GM21717 (cell line): ENCODE data around the gene TIAM2.
"Not testable (repeated sequence)": the region's sequence is repeated elsewhere in the genome, so short reads cannot be mapped to it uniquely, and the experiment has no call there.

ENCODE experiments used
- ATAC-seq: cut with Tn5 transposase; IDR thresholded peaks from one replicate; pipeline ENCODE4 v1.9.1; 2021; ENCODE audit warnings: mild to moderate bottlenecking, moderate library complexity; ENCODE audit not compliant: unreplicated experiment

TIAM2 gene

DNA sequence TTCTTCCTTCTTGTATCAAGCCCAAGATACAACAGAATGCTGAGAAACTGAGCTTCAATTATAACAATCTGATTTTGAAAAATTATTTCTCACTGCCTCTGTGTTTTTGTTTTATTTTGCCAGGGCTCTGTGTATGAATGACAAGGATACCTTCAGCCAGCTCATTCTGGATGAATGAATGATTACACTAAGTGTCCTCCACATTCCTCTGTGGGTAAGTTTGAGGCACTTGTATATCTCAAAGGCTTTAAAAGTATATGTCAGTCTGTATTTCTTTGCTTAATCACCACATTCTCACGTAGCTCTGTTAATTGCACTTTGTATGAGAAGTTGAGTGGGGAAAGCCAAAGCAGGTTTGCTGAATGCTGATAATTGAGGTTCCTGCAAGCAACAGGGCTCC, 95.1 kb downstream of the TIAM2 start:
- ATAC-seq: no peak

DNA sequence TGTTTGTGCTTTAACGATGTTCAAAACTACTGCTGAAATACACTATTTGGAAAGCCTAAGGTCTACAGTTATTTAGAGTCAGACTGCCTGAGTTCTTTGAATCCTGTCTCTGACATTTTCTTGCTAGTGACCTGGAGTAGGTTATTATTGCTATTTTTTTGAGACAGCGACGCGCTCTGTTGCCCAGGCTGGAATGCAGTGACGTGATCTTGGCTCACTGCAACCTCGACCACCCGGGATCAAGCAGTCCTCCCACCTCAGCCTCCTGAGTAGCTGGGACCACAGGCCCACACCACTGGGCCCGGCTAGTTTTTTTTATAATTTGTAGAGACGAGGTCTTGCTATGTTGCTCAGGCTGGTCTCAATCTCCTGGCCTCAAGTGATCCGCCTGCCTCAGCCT, 96.6 kb downstream of the TIAM2 start:
- ATAC-seq: no peak

DNA sequence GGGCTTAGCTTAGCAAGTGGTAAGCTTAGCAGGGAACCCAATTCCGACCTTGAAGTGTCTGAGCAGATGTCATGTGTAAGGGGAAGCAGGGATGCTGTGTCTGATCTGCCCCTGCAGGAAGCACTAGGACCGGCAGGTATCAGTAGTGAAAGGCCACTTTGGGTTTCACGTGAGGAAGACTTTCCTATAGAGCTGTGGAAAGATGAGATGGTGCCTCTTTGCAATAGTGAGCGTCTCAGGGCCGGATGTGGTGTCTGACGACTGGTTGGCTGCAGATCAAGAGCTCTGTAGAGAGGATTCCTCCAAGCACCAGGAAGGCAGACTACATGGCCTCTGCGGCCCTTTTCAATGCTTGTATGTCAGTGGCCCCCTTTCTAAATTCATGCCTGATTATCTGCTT, 98.3 kb downstream of the TIAM2 start:
- no peak for ATAC-seq

DNA sequence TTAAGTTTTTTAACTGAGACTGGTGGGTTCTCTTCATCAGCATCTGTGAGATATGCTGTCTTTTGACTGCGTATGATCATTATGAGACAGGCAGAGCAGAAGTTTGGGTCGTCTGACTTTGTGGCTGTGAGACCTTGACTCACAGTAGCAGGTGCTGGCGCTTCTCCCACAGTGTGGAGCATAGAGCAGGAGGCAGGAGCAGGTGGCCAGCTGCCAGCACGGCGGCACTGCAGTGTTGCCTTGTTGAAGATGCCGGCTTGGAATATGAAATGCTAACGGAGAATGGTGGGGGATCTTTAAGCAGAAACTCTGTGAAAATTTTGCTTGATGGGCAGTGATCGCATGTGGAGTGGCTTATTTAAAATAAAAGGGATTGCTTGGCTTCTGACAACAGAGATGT, 105.0 kb downstream of the TIAM2 start:
- no peak for ATAC-seq

DNA sequence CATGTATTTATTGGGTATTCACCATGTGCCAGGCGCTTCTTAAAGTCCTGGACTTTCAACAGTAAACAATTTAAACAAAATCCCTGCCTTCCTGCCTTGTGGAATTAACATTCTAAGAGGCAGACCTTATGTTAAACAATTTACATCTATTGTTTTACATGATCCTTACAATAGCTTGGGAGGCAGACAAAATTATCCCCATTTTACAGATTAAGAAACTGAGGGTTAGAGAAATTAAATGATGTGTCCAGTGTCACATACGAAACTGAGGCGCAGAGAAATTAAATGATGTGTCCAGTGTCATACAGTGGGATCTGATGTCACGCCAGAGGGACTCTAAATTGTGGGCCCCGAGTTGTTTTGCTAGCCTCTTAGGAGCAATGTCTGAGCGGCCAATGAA, 105.5 kb downstream of the TIAM2 start:
- ATAC-seq: no peak

DNA sequence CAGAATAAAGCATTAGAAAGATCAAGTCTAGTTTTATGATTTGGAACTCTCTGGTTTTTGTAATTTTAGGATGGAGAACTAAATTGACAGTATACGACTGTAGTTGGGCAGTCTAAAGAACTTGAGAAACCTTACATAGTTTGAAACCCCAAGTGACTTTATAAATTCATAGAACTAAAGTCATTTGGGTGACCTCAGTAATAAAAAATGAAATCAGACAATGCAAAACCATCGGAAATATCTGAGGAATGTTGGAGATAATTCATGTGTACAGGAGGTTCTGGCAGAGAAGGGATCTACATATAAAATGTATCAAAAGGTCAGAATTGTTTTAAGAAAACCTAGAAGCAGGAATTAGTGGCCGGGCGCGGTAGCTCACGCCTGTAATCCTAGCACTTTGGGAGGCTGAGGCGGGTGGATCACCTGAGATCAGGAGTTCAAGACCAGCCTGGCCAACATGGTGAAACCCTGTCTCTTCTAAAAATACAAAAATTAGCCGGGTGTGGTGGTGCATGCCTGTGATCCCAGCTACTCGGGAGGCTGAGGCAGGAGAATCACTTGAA, 108.0 kb downstream of the TIAM2 start:
- ATAC-seq: not testable (repeated sequence)

DNA sequence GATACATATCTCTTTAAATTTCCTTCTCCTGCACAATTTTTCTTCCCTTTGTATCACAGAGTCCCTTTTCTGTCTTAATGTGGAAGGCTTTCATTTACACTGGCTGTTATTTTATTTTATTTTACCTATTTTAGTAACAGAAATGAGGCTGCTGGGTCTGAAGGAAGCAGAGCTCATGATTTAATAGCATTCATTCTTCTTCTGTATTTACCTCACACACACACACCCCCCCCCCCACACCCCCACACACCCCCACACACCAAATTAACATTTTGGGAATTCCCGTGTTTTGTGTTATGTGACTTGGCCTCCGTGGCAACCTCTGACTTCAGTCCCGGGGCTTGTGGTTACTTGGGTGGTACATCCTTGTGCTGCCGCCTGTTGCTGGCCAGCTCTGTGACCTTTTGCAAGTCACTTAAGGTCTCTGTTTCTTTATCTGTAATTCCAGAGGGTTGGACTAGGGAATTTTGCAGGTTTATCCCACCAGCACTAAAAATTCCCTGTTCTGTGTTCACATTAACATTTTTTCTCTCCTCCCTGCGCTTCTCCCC, 108.8 kb downstream of the TIAM2 start:
- no peak for ATAC-seq

DNA sequence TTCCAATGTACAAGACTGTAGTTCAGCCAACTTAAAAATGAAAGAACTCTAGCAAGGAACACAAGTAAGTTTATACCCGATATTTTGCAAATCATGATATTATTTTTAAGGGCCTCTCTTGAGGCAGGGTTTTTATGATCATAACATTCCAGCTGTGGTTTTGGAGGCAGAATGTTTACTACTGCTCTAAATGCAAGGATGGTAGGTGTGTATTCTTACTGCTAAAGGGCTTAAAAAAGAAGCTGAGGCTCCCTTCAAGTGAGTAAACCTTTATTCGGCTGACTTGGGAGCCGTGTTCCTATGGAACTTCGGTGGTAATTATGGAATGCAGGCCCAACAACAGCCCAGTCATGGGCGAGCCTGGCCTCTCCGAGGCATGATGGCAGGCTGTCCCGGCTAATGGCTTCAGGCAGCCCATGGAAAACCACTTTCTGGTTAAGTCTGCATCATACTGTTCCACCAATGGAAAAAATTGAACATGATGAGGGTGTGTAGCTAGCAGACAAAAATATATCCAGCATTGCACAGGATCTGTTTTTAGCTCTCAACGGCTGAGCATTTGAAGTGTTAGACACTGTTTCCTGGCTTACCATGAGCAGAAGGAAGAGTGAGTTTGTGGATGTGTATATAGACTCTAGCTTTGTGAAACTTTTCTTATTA, 111.5 kb downstream of the TIAM2 start:
- ATAC-seq: no peak

DNA sequence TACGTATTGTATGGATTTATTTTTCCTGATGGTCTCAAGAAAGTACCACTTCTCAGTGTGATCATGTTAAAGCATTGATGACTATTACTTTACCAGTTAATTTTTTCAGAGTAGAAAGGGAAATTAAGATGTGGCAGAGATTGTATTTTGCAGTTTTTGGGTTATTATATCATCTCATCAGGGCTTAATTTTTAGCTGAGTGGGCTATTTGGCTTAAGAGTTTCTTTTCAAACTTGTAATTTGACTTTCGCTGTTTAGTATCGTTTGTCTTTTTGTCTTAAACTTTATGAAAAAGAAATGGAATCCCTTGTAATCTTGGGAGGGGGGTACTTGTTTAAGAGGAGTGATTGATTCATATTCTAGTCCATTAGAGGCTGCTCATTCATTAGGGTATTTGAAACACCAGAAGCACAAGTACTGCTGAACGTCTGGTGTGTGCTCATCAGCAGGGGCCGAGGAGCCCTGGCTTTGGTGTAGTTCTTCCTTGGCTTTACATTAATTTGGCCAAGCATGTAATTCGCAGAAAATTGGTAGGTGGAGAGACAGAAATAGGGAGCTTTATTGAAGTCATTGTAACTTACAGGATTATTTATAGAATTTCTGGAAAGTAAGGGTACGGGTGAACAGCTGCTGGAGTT, 112.4 kb downstream of the TIAM2 start:
- ATAC-seq: no peak

DNA sequence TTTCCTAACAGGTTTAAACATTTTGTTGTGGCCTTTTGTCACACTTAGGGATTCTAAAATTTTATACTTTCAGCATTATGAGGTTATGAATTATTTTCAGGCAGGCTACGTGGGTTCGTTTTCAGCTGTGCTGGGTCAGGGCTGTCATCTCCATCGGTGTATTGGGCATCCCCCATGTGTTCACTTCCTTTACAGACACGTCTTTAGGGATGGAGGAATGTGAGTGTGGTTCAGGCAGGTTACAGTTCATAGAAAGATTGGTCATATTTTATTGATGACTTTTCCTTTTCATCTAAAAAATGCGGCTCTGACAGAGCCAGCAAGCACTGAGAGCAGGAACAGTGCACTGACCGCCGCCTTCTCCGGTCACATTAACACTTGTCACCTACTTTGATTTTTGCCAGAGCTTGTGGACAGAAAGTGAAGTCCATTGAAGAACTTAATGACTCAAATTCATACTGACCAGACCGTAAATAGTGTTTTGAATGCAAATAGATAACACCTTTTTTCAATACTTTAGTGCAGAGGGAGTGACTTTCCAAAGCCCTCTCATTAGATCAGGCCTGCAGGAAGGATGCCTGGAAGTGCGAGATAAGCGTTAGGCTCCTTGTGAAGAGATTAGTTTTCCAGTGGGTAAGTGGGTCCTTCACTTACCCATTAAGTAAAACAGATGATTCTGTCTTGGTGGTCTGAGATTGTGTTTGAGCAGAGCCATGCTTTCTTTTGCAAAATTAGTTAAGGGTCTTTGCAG, 113.1 kb downstream of the TIAM2 start:
- no peak for ATAC-seq

DNA sequence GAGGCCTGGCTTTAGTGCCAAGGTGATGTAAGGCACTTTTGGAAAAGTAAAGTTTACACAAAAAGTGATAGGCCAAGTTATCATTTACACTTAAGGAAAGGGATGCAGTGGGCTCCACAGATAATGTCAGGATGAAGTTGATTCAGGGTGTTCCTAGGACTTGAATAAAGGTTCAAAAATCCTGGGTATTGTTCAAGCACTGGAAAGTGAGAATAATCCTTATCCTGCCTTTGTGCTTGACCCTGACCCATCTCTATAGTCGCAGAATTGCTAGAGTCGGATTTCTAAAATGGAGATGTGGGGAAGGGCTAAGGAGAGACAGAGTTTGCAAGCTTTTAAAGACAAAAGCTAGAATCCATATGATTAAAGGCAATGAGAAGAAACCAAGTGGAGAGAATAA, 115.6 kb downstream of the TIAM2 start:
- ATAC-seq: no peak

DNA sequence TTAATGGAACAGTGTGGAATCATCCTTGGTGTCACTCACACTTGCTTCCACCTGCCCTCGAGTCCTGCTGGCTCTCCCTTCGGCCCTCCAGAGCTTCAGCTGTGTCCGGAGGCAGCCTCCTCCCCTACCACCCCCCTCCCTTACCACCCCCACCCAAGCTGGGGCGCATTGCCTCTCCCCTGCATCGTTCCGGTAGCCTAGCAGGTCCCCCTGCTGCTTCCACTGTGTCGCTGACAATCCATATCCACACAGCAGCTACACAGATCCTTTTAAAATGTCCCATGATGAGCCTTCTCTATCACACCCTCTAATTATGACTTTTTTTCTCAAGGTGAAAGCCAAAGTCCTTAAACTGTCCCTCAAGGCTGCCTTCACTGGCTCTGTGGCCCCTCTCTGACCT, 117.6 kb downstream of the TIAM2 start:
- no peak for ATAC-seq

DNA sequence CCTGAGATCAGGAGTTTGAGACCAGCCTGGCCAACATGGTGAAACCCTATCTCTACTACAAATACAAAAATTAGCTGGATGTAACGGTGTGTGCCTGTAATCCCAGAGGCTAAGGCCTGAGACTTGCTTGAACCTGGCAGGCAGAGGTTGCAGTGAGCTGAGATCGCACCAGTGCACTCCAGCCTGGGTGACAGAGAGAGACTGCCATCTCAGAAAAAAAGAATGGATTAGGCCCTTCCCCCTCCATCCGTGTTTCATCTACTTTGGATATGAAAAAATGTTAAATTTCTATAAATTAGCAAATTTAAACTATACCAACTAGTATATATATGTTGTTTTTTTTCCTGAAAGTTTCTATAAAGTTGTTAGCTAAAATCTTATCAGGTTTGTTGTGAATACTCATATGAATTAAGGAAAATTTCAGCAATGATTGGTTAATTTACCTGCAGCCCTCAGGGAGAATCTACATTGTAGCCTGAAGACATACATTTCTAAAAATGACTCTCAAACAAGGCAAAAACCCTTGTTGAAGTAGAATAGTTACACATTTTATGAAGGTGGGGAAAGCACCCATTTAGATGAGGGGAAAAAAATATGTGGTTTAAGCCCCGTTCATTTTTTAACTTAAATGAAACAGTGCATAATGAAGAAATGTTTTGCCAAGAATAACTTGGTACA, 120.9 kb downstream of the TIAM2 start:
- ATAC-seq: no peak

DNA sequence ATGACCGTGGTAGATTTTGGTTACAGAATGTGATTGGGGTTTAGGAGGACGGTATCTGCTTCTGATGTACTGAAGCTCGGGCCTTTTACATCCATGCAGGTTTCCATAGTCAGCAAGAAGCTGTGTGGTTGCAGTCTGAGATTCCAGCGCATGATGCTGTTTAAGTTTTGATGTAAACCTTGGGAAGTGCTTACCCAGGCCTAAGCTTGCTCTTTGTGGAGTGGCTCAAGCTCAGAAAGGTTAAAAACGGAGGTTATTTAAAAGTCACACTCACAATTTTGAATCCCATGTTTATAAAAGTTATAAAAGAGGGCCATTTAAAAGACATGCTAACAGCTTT, 121.4 kb downstream of the TIAM2 start:
- no peak for ATAC-seq

DNA sequence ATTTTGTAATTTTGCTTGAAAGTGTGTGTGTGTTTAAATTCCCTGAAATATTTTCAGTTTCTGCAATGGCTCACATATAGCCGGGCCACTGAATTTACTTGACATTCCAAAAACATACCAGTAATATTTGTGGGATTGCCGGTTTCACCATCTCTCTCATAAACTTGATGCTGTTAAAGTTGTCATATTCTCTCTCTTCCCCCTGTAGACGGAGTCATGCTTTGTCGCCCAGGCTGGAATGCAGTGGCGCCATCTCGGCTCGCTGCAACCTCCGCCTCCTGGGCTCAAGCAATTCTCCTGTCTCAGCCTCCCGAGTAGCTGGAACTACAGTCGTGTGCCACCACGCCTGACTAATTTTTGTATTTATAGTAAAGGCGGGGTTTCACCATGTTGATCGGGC, 122.1 kb downstream of the TIAM2 start:
- ATAC-seq: no peak

DNA sequence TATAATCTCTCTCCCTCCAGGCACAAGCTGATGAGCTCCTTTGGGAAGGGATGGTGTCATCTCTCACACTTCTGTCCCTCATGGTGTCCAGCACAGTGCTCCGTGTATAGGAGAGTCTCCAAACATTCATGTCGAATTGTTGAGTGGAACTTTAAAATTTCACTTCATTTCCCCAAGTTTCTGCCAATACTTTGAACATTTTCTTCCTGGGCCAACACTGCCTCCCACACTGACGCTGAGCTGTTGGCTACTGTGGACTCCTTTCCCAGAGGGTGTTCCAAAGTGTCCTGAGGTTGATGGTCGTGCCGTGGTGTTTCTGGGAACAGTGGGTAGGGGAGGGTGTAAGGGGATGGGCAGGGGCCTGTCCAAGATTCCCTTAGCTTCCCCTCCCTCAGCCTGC, 122.7 kb downstream of the TIAM2 start:
- no peak for ATAC-seq

DNA sequence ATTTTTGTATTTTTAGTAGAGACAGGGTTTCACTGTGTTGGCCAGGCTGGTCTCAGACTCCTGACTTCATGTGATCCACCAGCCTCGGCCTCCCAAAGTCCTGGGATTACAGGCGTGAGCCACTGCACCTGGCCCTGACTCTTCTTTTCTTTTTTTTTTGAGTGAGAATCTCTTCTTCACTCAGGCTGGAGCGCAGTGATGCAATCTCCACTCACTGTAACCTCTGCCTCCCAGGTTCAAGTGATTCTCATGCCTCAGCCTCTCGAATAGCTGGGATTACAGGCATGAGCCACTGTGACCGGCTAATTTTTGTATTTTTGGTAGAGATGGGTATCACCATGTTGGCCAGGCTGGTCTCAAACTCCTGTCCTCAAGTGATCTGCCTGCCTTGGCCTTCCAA, 124.1 kb downstream of the TIAM2 start:
- not testable (repeated sequence) for ATAC-seq

DNA sequence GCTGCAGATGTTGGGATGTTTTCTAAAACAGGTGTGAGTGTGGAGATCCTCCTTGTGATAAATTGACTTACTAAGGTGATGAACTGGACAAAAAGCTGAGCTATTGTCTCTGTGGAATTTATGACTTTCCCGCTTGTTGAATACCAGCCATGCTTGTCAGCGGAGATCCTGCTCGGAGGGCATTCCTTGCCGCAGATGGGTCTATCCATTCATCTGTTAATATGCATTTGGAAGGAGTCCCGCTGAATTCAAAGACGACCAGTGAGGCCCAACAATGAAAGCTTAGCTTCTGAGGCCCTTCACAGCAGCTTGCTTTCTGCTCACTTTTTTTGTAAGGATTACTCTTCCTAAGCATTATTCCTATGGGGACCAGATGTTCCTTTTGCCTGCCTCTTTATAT, 124.9 kb downstream of the TIAM2 start:
- no peak for ATAC-seq

DNA sequence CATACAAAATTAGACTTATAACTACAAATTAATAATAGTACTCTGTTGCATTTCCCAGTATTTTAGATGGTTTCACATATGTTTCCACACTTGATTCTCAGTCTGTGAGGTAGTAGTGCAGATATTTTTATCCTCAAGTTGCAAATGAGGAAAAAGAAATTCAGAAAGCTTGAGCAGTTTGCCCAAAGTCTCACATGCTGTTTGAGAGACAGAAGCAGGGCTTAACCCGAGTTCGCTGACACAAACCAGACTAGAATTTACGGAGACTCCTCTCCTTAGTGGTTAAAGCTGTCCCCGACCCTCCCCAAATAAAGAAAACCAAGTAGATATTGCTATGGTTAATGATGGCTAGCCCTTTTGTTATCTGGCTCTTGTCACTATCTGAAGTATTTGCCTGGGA, 126.2 kb downstream of the TIAM2 start:
- ATAC-seq: no peak

DNA sequence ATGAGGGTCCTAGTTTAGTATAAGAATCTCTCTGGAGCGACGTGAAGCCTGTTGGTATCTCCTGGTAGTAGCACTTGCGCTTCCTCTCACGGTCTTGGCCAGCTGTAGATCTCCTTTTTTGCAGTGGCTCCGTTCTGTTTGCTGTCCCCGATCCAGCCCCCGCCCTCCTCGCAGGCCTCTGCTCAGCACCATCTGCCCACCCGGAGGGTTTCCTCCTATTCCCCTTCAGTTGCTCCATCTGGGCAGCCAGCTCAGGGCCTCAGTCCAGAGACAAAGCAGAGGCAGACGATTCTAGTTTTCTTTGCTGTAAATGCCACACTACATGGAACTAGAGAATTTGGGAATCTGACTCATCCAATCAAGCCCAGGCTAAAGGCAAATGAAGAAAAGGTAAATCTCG, 126.6 kb downstream of the TIAM2 start:
- no peak for ATAC-seq
